ENCODE measurements around the gene LTBP4.
"Not testable (repeated sequence)": the region's sequence is repeated elsewhere in the genome, so short reads cannot be mapped to it uniquely, and the experiment has no call there.

LTBP4 gene

DNA sequence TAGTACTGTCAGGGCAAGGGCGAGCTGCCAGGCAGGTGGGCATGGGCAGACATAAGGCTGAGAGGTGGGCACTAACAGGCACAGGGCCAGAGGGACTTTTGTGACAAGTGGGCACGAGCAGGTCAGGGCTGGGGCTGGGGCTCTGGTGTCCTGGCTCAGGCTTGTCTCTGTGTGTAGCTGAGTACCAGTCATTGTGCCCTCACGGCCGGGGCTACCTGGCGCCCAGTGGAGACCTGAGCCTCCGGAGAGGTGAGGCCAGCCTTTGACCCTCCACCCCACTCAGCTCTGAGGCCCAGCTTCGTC lies 21.6 kb downstream of the LTBP4 start:
- no peak for DNase-seq
- in situ Hi-C loops (cut with MboI; ENCODE audit: low pct_unique_long_range_greater_than_20kb, low sequenced_read_pairs): no loop called here

DNA sequence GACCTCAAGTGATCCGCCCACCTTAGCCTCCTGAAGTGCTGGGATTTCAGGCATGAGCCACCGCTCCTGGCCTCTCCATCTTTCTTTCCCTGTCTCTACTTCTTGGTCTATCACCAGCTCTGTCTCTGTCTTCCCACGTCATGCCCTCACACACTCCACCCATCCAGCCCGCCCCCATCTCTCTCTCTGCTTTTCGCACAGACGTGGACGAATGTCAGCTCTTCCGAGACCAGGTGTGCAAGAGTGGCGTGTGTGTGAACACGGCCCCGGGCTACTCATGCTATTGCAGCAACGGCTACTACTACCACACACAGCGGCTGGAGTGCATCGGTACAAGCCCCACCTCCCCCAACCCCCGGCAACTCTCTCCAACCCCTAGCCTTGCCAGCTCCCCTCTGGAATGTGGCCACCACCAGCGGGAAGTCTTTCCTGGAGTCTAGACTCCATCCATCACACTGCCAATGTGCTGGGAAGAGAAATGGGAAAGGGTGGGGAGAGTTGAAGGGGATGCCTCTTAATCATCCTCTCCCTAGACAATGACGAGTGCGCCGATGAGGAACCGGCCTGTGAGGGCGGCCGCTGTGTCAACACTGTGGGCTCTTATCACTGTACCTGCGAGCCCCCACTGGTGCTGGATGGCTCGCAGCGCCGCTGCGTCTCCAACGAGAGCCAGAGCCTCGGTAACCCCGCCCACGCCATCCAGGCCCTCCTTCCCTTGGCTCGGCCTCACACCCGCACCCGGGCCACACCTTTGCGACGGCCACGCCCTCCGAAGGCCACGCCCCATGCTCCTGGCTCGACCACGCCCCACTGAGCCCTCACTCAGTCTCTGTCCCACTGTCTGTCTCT lies 22.5 kb downstream of the LTBP4 start:
- in situ Hi-C loops (cut with MboI; ENCODE audit: low pct_unique_long_range_greater_than_20kb, low sequenced_read_pairs): no loop called here
- no peak for DNase-seq

DNA sequence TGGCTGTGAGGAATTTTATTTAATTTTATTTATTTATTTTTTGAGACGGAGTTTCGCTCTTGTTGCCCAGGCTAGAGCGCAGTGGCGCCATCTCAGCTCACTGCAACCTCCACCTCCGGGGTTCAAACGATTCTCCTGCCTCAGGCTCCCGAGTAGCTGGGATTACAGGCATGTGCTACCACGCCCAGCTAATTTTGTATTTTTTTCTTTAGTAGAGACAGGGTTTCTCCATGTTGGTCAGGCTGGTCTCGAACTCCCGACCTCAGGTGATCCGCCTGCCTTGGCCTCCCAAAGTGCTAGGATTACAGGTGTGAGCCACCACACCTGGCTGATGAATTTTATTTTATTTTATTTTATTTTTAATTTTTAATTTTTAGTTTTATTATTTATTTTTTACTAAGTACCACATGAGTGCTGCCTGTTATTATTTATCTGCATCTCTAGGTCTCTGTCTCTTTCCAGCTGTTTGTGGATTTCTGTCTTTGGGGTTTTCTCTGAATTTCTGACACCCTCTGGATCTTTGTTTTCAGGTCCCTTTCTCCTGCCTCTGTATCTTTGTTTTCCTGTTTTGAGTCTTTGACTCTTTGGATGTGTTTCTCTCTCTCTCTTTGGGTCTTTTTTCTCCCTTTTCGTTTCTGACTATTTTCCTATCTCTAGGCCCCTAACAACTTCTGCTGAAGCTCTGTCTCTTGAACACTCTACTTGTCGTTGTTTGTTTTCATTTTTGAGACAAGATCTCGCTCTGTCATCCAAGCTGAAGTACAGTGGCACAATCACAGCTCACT lies 23.4 kb downstream of the LTBP4 start:
- DNase-seq; in situ Hi-C loops (cut with MboI; ENCODE audit: low pct_unique_long_range_greater_than_20kb, low sequenced_read_pairs): not testable (repeated sequence)

DNA sequence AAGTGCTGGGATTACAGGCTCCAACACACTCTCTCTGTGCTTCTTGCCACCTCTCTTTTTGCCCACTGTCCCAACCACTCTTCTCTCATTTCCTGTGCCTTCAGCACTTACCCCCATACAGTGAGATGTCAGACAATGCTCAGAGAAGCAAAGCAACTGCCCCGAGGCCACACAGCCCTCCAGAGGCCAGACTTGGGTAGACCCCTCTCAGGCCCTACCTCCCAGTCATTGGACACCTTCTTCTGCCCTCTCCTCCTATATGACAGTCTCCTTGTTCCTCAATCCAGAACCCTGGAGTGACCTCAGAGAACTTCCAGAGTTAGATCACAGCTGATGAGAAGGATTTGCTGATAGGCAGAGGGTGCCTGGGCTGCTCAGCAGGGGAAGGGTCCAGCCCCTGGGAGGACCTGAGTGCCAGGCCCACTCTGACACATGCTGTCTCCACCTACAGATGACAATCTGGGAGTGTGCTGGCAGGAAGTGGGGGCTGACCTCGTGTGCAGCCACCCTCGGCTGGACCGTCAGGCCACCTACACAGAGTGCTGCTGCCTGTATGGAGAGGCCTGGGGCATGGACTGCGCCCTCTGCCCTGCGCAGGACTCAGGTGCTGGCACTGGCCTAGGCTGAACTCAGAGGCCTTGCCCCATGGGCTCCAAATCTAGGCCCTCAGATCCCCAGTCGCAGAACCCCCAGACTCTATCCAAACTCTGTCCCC lies 24.4 kb downstream of the LTBP4 start:
- in situ Hi-C loops (cut with MboI; ENCODE audit: low pct_unique_long_range_greater_than_20kb, low sequenced_read_pairs): no loop called here
- no peak for DNase-seq

DNA sequence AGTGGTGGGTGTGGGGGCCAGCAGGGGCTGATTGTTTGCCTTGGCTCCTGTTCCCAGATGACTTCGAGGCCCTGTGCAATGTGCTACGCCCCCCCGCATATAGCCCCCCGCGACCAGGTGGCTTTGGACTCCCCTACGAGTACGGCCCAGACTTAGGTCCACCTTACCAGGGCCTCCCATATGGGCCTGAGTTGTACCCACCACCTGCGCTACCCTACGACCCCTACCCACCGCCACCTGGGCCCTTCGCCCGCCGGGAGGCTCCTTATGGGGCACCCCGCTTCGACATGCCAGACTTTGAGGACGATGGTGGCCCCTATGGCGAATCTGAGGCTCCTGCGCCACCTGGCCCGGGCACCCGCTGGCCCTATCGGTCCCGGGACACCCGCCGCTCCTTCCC lies 25.7 kb downstream of the LTBP4 start:
- DNase-seq: no peak
- in situ Hi-C loops (cut with MboI; ENCODE audit: low pct_unique_long_range_greater_than_20kb, low sequenced_read_pairs): no loop called here

DNA sequence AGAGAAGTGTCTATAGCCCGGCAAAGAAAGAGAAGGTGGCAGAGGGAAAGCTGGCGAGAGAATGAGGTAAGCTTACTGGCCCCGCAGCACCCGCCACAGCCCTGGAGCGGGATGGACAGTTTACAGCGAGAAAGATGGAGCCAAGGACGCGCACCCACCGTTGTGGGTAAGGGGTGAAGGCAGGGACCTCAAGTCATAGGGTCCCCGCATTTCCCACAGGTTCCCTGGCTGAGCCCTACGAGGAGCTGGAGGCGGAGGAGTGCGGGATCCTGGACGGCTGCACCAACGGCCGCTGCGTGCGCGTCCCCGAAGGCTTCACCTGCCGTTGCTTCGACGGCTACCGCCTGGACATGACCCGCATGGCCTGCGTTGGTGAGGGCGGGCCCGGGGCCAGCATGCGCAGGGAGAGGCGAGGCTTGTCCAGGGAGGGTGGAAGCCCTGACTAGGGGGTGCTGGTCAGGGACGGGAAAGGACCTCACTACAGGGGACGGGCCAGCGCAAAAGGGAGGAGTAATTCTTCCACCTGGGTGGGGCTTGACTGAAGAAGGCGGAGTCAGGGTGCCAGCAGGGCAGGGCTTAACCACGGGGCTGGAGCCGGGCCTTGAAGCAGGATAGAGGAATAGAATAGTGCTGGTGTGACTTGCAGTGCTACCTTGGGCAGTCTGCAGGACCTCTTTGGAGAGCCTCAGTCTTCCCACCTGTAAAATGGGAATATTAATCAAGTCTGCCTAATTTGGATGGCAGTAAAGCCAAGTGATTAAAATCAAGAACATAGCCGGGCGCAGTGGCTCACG lies 26.5 kb downstream of the LTBP4 start:
- in situ Hi-C loops (cut with MboI; ENCODE audit: low pct_unique_long_range_greater_than_20kb, low sequenced_read_pairs): no loop called here
- no peak for DNase-seq

DNA sequence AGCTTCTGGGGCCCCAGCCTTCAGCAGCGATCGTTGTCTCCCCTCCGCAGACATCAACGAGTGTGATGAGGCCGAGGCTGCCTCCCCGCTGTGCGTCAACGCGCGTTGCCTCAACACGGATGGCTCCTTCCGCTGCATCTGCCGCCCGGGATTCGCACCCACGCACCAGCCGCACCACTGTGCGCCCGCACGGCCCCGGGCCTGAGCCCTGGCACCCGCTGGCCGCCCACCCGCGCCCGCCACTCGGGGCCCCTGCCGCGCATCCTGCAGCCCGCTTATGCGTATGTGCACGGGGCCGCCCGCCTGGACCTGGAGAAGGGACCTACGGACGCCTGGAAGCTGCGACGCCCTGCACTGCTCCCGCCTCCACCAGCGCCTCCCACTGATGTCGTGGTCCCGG lies 28.2 kb downstream of the LTBP4 start:
- DNase-seq: no peak
- in situ Hi-C loops (cut with MboI; ENCODE audit: low pct_unique_long_range_greater_than_20kb, low sequenced_read_pairs): no loop called here

DNA sequence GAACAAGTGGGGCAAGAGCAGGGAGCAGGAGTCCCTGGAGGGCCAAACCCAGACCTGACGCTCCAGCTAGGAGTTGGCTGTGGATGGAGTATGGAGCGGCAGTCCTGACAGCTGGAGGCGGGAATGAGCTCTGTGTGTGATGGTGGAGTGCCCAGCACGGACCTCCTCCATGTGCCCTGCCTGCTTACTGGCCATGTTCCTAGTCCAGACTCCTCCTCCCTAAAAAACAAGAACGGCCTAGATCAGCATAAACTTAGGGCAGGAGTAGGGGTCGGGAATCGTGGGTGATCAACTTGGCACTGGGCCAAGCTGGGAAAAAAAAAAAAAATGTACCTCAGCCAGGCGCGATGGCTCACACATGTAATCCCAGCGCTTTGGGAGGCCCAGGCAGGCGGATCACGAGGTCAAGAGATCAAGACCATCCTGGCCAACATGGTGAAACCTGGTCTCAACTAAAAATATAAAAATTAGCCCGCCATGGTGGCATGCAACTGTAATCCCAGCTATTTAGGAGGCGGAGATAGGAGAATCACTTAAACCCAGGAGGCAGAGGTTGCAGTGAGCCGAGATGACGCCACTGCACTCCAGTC lies 29.5 kb downstream of the LTBP4 start:
- DNase-seq: no peak
- in situ Hi-C loops (cut with MboI; ENCODE audit: low pct_unique_long_range_greater_than_20kb, low sequenced_read_pairs): no loop called here

DNA sequence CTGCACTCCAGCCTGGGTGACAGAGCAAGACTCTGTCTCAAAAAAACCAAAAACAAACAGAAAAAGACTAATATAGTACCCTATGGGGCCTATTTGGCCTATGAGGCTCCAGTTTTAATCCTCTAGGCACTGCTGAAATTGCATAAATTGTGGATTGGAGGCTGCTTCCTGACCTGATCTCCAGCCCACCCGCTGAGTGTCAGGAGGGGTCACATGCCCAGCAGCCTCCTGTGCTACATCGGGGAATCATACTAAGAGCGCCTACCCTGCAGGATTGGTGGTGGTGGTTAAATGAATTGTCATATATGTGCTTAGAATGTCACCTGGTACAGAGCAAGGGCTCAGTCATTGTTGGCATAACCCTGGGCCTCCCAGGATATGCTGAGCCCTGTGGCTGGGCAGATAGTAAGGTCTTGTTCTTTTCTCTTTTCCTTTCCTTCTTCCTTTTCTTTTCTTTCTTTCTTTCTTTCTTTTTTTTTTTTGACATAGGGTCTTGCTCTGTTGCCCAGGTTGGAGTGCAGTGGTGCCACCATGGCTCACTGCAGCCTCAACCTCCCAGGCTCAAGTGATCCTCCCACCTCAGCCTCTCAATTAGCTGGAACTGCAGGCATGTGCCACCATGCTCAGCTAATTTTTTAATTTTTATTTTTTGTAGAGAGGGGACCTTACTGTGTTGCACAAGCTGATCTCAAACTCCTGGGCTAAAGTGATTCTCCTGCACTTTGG lies 31.3 kb downstream of the LTBP4 start:
- no peak for DNase-seq
- in situ Hi-C loops (cut with MboI; ENCODE audit: low pct_unique_long_range_greater_than_20kb, low sequenced_read_pairs): no loop called here

DNA sequence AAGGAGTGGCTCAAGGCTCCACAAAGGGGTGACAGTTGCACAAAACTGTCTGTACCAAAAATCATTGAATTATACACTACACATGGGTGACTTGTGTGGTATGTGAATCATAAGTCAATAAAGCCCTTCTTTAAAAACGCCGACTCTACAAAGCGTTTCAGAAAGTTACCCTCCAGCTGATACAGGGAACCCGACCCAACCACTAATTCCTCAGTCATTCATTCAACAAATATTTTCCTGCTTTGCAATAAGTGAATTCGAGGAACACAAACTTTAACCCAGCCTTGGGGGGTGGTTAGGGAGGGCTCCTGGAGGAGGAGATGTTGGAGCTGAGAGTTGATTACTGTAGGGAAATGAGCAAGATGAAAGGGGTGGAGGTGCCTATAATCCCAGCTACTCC lies 32.0 kb downstream of the LTBP4 start:
- in situ Hi-C loops (cut with MboI; ENCODE audit: low pct_unique_long_range_greater_than_20kb, low sequenced_read_pairs): no loop called here
- DNase-seq: no peak

DNA sequence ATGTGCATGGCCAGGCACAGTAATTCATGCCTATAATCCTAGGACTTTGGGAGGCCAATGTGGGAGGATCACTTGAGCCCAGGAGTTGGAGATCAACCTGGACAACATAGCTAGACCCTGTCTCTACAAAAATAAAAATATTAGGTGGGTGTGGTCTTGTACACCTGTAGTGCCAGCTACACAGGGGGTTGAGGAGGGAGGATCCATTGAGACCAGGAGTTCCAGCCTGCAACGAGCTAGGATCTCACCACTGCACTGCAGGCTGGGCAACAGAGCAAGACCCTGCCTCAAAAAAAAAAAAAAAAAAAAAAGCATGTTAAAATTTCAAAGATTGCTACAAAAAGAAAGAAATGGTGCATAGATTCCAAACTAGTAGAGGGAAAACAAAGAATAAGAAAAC lies 37.2 kb downstream of the LTBP4 start:
- in situ Hi-C loops (cut with MboI; ENCODE audit: low pct_unique_long_range_greater_than_20kb, low sequenced_read_pairs): no loop called here
- DNase-seq: no peak

DNA sequence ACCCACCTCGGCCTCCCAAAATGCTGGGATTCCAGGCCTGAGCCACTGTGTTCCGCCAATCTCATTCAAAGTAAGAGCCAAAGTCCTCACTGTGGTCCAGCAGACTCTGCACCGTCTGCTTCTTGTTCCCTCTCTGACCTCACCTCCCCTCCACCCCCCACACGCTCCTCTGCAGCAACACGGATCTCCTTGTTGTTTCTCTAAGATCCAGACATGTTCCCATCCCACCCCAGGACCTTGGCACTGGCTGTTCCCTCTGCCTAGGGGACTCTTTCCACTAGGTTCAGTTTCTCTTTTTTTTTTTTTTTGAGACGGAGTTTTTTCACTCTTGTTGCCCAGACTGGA lies 38.4 kb downstream of the LTBP4 start:
- DNase-seq: no peak
- in situ Hi-C loops (cut with MboI; ENCODE audit: low pct_unique_long_range_greater_than_20kb, low sequenced_read_pairs): no loop called here

DNA sequence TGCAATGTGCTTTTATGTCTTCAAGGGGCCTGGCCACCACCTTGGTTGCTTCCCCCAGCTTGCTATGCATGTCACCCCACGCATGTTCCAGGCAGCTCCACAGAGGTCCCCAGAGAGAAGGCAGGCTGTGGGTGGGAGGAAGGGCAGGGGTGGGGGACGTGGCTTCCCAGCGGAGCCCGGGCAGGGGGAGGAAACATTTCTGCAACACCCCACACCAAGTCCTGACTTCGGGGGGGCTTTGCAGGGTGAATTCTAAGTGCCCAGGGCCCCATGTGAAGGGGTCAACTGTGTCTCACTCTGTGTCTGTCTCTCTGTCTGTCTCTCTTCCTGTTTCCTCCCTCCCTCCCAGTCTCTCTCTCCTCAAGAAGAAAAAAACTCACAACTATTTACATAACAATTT lies 39.6 kb downstream of the LTBP4 start:
- in situ Hi-C loops (cut with MboI; ENCODE audit: low pct_unique_long_range_greater_than_20kb, low sequenced_read_pairs): no loop called here
- no peak for DNase-seq

DNA sequence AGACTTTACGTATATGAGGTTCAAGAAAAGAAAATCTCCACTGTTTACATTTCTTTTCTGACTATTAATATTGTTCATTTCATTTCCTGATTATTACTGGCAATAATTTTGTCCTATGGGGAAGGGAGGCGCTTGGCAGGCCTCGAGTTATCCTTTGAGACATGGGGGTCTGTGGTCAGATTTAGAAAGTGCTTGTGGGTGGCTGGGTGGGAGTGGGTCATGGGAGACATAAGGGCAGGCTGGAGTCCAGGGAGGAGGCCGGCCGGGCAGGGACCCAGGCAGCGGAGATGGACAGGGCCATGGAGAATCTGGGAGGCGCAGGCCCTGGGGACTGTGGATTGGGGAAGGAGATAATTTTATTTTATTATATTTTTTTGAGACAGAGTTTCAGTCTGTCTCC lies 40.1 kb downstream of the LTBP4 start:
- in situ Hi-C loops (cut with MboI; ENCODE audit: low pct_unique_long_range_greater_than_20kb, low sequenced_read_pairs): no loop called here
- DNase-seq: no peak

DNA sequence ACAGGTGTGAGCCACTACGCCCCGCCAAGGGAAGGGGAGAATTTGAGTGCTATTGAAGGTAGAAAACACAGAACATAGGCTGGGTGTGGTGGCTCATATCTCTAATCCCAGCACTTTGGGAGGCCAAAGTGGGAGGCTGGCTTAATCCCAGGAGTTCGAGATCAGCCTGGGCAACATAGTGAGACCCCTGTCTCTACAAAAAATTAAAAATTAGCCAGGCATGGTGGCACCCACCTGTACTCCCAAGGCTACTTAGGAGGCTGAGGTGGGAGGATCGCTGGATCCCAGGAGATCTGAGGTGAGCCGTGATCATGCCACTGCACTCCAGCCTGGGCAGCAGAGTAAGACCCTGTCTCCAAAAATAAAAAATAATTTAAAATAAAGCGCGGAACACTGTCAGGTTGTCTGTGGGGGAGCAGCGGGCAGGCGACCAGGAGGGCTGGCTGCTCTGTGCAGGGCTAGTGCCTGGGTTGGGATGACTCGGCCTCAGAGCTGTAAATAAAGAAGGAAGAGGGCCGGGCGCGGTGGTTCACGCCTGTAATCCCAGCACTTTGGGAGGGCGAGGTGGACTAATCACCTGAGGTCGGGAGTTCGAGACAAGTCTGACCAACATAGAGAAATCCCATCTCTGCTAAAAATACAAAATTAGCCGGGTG lies 41.0 kb downstream of the LTBP4 start:
- in situ Hi-C loops (cut with MboI; ENCODE audit: low pct_unique_long_range_greater_than_20kb, low sequenced_read_pairs): no loop called here
- DNase-seq: no peak

DNA sequence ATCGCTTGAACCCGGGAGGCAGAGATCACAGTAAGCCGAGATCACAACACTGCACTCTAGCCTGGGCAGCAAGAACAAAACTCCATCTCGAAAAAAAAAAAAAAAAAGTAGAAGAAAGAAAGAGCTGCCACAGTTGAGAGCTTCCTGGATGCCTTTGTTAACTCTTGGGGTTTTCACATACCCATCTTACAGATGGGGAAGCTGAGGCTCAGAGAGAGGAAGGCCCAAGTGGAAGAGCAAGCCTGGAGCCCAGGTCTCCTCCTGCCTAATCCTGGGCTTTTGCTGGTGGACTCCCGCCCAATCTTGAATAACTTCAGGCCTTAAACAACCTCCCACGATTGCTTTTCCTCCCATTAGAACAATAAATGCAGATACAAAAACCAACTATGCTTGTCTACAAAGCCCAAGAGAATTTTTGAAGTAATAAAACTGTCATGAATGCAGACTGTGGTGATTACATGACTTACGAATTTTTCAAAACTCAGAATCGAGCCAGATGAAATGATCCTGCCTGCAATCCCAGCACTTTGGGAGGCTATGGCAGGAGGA lies 41.7 kb downstream of the LTBP4 start:
- in situ Hi-C loops (cut with MboI; ENCODE audit: low pct_unique_long_range_greater_than_20kb, low sequenced_read_pairs): no loop called here
- DNase-seq: no peak

DNA sequence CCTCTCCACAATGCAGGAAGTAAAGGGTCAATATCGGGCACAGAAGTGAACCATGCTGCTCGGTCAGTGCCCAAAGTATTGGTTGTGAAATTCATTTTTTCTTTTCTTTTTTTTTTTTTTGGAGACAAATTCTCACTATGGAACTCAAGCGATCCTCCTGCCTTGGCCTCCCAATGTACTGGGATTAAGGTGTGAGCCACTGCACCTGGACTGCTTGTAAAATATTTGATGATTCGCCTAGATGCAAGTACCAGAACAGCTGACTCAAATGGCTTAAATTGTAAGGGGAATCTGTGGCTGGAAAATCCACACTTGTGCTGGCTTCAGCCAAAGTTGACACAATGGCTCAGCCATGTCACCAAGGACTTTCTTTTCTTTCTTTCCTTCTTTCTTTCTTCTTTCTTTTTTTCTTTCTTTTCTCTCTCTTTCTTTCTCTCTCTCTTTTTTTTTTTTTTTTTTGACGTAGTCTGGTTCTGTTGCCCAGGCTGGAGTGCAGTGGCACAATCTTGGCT lies 45.6 kb downstream of the LTBP4 start:
- in situ Hi-C loops (cut with MboI; ENCODE audit: low pct_unique_long_range_greater_than_20kb, low sequenced_read_pairs): no loop called here
- no peak for DNase-seq

All from KBM-7 (cell line).